ENCODE data around the gene CCSER2. TPM values are rescaled to one million over a fixed set of nuclear protein-coding genes. Genes with fewer than 3 reads are reported as not detected.
"Not testable (repeated sequence)": the region's sequence is repeated elsewhere in the genome, so short reads cannot be mapped to it uniquely, and the experiment has no call there.

Gene CCSER2
- total RNA-seq, 1 donor from 2014 or later, result 80.2 TPM

DNA sequence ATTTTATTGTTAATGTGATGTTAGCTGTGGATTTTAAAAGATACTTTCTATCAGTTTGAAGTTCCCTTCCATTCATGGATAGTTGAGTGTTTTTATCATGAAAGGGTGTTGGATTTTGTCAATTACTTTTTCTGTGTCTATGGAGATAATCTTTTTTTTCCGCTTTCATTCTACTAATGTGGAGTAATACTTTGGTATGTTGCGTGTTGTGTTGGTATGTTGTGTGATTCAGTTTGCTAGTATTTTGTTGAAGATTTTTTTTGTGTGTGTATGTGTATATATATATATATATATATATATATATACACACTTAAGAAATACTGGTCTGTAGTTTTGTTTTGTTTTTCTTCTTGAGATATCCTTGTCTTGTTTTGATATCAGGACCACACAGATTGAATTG is 100.3 kb downstream of the CCSER2 start:
- Mint-ChIP-seq H3K9me3 (ENCODE audit: unreplicated experiment) (no peaks in the 10 kb centered on the region), H3K27me3 (ENCODE audit: unreplicated experiment) (no peaks in the 10 kb centered on the region), H3K4me3 (ENCODE audit: unreplicated experiment) (no peak overlapping the region), H3K4me1 (ENCODE audit: unreplicated experiment) (peaks cover 8% of the 10 kb centered on the region), H3K36me3 (ENCODE audit: low read depth, unreplicated experiment) (no peaks in the 10 kb centered on the region), H3K27ac (ENCODE audit: unreplicated experiment) (no peak overlapping the region)
- TF ChIP-seq, protein P1, sequence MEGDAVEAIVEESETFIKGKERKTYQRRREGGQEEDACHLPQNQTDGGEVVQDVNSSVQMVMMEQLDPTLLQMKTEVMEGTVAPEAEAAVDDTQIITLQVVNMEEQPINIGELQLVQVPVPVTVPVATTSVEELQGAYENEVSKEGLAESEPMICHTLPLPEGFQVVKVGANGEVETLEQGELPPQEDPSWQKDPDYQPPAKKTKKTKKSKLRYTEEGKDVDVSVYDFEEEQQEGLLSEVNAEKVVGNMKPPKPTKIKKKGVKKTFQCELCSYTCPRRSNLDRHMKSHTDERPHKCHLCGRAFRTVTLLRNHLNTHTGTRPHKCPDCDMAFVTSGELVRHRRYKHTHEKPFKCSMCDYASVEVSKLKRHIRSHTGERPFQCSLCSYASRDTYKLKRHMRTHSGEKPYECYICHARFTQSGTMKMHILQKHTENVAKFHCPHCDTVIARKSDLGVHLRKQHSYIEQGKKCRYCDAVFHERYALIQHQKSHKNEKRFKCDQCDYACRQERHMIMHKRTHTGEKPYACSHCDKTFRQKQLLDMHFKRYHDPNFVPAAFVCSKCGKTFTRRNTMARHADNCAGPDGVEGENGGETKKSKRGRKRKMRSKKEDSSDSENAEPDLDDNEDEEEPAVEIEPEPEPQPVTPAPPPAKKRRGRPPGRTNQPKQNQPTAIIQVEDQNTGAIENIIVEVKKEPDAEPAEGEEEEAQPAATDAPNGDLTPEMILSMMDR (IDR thresholded peaks at IDR 0.05; ENCODE audit: unreplicated experiment), result no peak
- DNase-seq (ENCODE audit: low spot score), result no peak

DNA sequence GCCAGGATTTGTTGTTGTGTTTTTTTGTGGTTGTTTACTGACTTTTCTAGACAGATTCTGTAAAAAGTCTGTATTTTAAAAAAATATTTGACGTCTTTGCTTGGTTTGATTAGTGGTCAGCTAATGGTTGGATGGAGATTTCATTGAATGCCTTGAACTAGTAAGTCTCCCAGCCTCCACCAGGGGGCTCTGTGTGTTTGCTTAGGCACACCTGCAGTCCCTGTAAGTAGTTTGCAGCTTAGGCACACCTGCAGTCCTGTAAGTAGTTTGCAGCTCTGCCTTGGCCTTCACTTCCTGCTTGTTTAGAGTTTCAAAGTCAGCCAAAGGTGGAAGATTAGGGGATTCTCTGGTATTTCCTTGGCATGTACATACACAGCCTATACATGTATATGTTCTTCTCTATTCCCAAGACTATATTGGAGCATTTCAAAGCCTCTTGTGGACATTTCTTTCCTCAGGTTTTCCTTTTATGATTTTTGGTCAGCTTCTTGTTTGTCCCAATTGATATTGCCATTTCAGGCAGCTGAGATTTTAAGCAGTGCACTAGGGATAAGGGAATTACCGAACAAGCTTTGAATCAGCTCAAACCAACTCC is 101.6 kb downstream of the CCSER2 start:
- DNase-seq (ENCODE audit: low spot score), result peak; percentile 70
- no peaks in the 10 kb centered on the region for H3K27me3 Mint-ChIP-seq (ENCODE audit: unreplicated experiment)
- no peaks in the 10 kb centered on the region for H3K9me3 Mint-ChIP-seq (ENCODE audit: unreplicated experiment)
- H3K36me3 Mint-ChIP-seq (ENCODE audit: low read depth, unreplicated experiment), result no peaks in the 10 kb centered on the region
- H3K4me1 Mint-ChIP-seq (ENCODE audit: unreplicated experiment), result peaks cover 1% of the 10 kb centered on the region
- TF ChIP-seq, protein P1 (IDR thresholded peaks at IDR 0.05; ENCODE audit: unreplicated experiment), result peak; percentile 77
- no peak overlapping the region for H3K4me3 Mint-ChIP-seq (ENCODE audit: unreplicated experiment)
- no peak overlapping the region for H3K27ac Mint-ChIP-seq (ENCODE audit: unreplicated experiment)

DNA sequence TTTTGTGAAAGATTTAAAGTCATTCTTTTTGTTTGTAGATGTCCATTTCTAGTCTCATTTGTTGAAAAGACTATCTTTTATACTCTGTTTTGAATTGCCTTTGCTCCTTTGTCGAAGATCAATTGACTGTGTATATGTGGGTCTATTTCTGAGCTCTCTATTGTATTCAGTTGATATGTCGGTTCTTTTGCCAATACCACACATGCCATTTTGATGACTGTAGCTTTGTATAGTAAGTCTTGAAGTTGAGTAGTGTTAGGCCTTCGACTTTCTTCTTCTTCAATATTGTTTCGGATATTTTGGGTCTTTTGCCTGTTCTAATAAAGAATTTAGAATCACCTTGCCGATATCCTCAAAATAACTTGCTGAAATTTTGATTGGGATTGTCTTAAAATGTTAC is 104.5 kb downstream of the CCSER2 start:
- Mint-ChIP-seq H3K4me1 (ENCODE audit: unreplicated experiment) (no peaks in the 10 kb centered on the region), H3K27ac (ENCODE audit: unreplicated experiment) (no peak overlapping the region), H3K9me3 (ENCODE audit: unreplicated experiment) (no peaks in the 10 kb centered on the region)

DNA sequence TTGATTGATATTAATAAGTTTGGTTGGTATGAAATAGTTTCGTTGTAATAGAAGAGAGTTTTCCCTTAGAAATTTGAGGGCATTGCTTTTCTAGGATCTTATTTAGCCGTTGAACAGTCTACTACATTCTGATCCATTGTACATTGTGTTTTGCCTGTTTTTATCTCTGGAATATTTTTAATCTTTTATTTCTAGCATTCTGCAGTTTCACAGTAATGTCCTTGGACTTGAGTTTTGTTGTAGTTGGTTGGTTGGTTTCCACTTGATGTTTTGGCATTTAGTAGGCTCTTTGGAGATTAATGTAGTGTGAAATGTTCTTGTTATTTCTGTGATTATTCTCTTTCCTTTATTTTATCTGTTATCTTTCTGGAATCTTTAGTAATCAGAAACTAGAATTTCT is 112.4 kb downstream of the CCSER2 start:
- Mint-ChIP-seq H3K36me3 (ENCODE audit: low read depth, unreplicated experiment) (peaks cover 24% of the 10 kb centered on the region), H3K4me1 (ENCODE audit: unreplicated experiment) (no peaks in the 10 kb centered on the region), H3K9me3 (ENCODE audit: unreplicated experiment) (no peaks in the 10 kb centered on the region), H3K27me3 (ENCODE audit: unreplicated experiment) (no peaks in the 10 kb centered on the region), H3K27ac (ENCODE audit: unreplicated experiment) (no peak overlapping the region), H3K4me3 (ENCODE audit: unreplicated experiment) (no peak overlapping the region)
- TF ChIP-seq, protein P1 (IDR thresholded peaks at IDR 0.05; ENCODE audit: unreplicated experiment), result no peak
- DNase-seq (ENCODE audit: low spot score), result no peak

More for the DNA sequence above, 104.5 kb downstream of the CCSER2 start:
- Mint-ChIP-seq H3K36me3 (ENCODE audit: low read depth, unreplicated experiment) (peaks cover 7% of the 10 kb centered on the region), H3K27me3 (ENCODE audit: unreplicated experiment) (no peaks in the 10 kb centered on the region), H3K4me3 (ENCODE audit: unreplicated experiment) (no peak overlapping the region)
- TF ChIP-seq, protein P1 (IDR thresholded peaks at IDR 0.05; ENCODE audit: unreplicated experiment), result no peak
- no peak for DNase-seq (ENCODE audit: low spot score)

DNA sequence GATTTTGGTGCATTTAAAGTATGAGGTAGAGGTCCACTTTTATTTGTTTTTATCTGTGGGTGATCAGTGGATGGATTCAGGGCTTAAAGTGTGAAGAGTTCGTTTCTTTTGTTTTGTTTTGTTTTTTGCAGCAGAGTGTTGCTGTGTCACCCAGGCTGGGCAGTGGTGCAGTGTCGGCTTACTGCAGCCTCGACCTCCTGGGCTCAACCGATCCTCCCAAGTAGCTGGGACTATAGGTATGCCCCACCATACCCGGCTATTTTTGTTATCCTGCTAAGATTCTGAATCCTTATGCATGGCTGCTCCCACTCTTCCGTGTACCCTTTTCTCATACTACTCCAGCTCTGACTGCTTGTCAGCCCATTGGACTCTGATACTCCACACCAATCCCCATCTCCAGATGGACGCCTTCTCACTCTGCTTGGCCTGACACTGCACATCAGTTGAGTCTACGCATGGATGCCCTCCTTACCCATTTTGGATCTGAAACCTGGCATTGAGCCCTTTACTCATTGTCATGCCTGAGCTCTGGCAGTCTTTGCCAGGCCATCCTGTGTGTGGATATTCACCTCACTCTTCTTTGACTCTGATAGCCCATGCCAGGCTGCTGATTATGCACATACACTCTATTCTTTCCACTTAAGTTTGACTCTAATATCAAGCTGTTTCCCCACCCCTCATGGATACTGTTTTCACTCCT is 119.5 kb downstream of the CCSER2 start:
- H3K9me3 Mint-ChIP-seq (ENCODE audit: unreplicated experiment), result no peaks in the 10 kb centered on the region
- peaks cover 18% of the 10 kb centered on the region for H3K36me3 Mint-ChIP-seq (ENCODE audit: low read depth, unreplicated experiment)
- H3K27me3 Mint-ChIP-seq (ENCODE audit: unreplicated experiment), result peaks cover 4% of the 10 kb centered on the region
- H3K4me3 Mint-ChIP-seq (ENCODE audit: unreplicated experiment), result no peak overlapping the region
- TF ChIP-seq, protein P1 (IDR thresholded peaks at IDR 0.05; ENCODE audit: unreplicated experiment), result no peak
- no peaks in the 10 kb centered on the region for H3K4me1 Mint-ChIP-seq (ENCODE audit: unreplicated experiment)
- H3K27ac Mint-ChIP-seq (ENCODE audit: unreplicated experiment), result no peak overlapping the region
- no peak for DNase-seq (ENCODE audit: low spot score)

DNA sequence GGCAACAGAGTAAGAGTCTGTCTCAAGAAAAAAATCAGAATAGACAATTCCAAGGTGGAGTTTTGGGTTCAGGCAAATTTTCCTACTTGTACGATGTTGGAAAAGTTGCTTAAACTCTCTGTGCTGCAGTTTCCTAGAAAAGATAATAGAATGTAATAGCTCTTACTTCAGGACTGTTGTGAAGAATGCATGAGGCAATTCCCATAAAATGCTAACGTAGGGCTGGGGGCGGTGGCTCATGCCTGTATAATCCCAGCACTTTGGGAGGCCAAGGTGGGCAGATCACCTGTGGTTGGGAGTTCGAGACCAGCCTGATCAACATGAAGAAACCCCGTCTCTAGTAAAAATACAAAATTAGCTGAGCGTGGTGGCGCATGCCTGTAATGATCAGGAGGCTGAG is 121.0 kb downstream of the CCSER2 start:
- not testable (repeated sequence) for DNase-seq (ENCODE audit: low spot score); H3K27ac Mint-ChIP-seq (ENCODE audit: unreplicated experiment); H3K27me3 Mint-ChIP-seq (ENCODE audit: unreplicated experiment); H3K4me1 Mint-ChIP-seq (ENCODE audit: unreplicated experiment); H3K4me3 Mint-ChIP-seq (ENCODE audit: unreplicated experiment); H3K9me3 Mint-ChIP-seq (ENCODE audit: unreplicated experiment); H3K36me3 Mint-ChIP-seq (ENCODE audit: low read depth, unreplicated experiment)
